Transverse colon (tissue), 4 donors: Measurements from ENCODE around the gene NUDT22.

Experiments used
- CTCF ChIP-seq, 5 experiments: fragments of 200-600 bp in 3 of 5; fragments of 450-650 bp in 2 of 5; sonication (generic) in 3 of 5; IDR thresholded peaks; 1 replicate in 2 of 5; 2 replicates in 3 of 5; pipeline ENCODE4 v1.5.1; 2016 to 2017; ENCODE audit warnings: antibody characterized with exemption in 5 of 5, inconsistent platforms in 3 of 5, mild to moderate bottlenecking in 2 of 5, moderate library complexity in 1 of 5
- EP300 ChIP-seq: sonication (generic); formaldehyde crosslinking; IDR thresholded peaks from one replicate; pipeline ENCODE4 v1.6.1; 2017; ENCODE audit warnings: antibody characterized with exemption, low read depth
- POLR2A ChIP-seq: fragments of 450-650 bp; IDR thresholded peaks from one replicate; pipeline ENCODE4 v1.6.1; 2016; ENCODE audit warnings: antibody characterized with exemption, mild to moderate bottlenecking, moderate library complexity
- POLR2AphosphoS5 ChIP-seq, 3 donors: sonication (generic); formaldehyde crosslinking; IDR thresholded peaks; one replicate each; pipeline ENCODE4 v1.6.1; 2016; ENCODE audit warnings: antibody characterized with exemption in 3 of 3

GRCh38 chr11:64251753-64252002, 25.6 kb downstream of the NUDT22 start:
- no peak for TF ChIP-seq CTCF (IDR thresholded peaks at IDR 0.05)
- TF ChIP-seq POLR2AphosphoS5 (IDR thresholded peaks at IDR 0.05), result no peak
- no peak for TF ChIP-seq EP300
- TF ChIP-seq POLR2A, result no peak
